ENCODE measurements around the gene ZNF213.

- TF ChIP-seq ZFP3 (CRISPR knock-in tag; IDR thresholded peaks at IDR 0.05) (no peak), PATZ1 (CRISPR knock-in tag; IDR thresholded peaks at IDR 0.05; ENCODE audit: borderline replicate concordance) (no peak), BACH2 (CRISPR knock-in tag; IDR thresholded peaks at IDR 0.05; ENCODE audit: borderline replicate concordance) (no peak)
Measured at GRCh38 chr16:3092501-3092941, 42.3 kb upstream of the ZNF213 start.
